Right renal pelvis (tissue), 4 donors: ENCODE data around the gene AIRE. TPM values are rescaled to one million over a fixed set of nuclear protein-coding genes. Genes with fewer than 3 reads are reported as not detected.
"Not testable (repeated sequence)": the region's sequence is repeated elsewhere in the genome, so short reads cannot be mapped to it uniquely, and the experiment has no call there.

Source experiments
- DNase-seq, 4 donors: peaks; one replicate each; pipeline ENCODE4 v3.0.0-alpha.2; 2013; ENCODE audit warnings: low read depth in 4 of 4, low spot score in 3 of 4, missing footprints in 1 of 4
- polyA plus RNA-seq, 4 donors: library from polyadenylated mRNA; unstranded; fragments of 120-200 nt; gene quantifications; one replicate each; pipeline ENCODE4 v1.2.1, GENCODE V29; 2013; ENCODE audit not compliant: insufficient read length in 4 of 4

Gene AIRE
- polyA plus RNA-seq, 4 donors, result 0.28 to 0.68 (median 0.40) TPM

- no peak for DNase-seq
Observed at GRCh38 chr21:44265734-44266270, 19.9 kb upstream of the AIRE start.

- DNase-seq, result no peak
Observed at GRCh38 chr21:44267655-44268142, 18.0 kb upstream of the AIRE start.

GRCh38 chr21:44269090-44269489 lies 16.6 kb upstream of the AIRE start:
- no peak for DNase-seq

- DNase-seq, result no peak
Observed at GRCh38 chr21:44271558-44272283, 14.0 kb upstream of the AIRE start.

- DNase-seq, result no peak
Observed at GRCh38 chr21:44272284-44272858, 13.3 kb upstream of the AIRE start.

GRCh38 chr21:44273046-44273445 lies 12.6 kb upstream of the AIRE start:
- DNase-seq, result no peak

- DNase-seq, result no peak
Observed at GRCh38 chr21:44275041-44275440, 10.6 kb upstream of the AIRE start.

GRCh38 chr21:44279354-44280260 lies 6.1 kb upstream of the AIRE start:
- DNase-seq, result no peak

- no peak for DNase-seq
Observed at GRCh38 chr21:44281801-44282200, 3.9 kb upstream of the AIRE start.

GRCh38 chr21:44282370-44282769 lies 3.3 kb upstream of the AIRE start:
- DNase-seq, result no peak

- DNase-seq, result not testable (repeated sequence)
Observed at GRCh38 chr21:44283211-44283785, 2.4 kb upstream of the AIRE start.

- DNase-seq, result no peak
Observed at GRCh38 chr21:44283948-44284347, 1.7 kb upstream of the AIRE start.

GRCh38 chr21:44286086-44286715 lies 525 bp downstream of the AIRE start:
- no peak for DNase-seq

- no peak for DNase-seq
Observed at GRCh38 chr21:44286716-44287632, 1.3 kb downstream of the AIRE start.

GRCh38 chr21:44288251-44289110 lies 2.8 kb downstream of the AIRE start:
- DNase-seq, result no peak

- no peak for DNase-seq
Observed at GRCh38 chr21:44289381-44290010, 3.8 kb downstream of the AIRE start.

GRCh38 chr21:44290327-44291077 lies 4.8 kb downstream of the AIRE start:
- DNase-seq, result no peak
